Neural cell (in vitro differentiated cells): ENCODE measurements around the gene USP30.

Experiments
- EP300 ChIP-seq: fragments of 450-650 bp; conservative IDR thresholded peaks from 2 replicates; pipeline ENCODE4 v1.6.1; 2014; ENCODE audit warnings: antibody characterized with exemption, mild to moderate bottlenecking, moderate library complexity; ENCODE audit not compliant: poor library complexity, severe bottlenecking
- EZH2 ChIP-seq: fragments of 200-600, 300-800 bp; shearing (Covaris generic), sonication (generic); IDR thresholded peaks from 2 replicates; pipeline ENCODE4 v1.6.1; 2014; ENCODE audit warnings: antibody characterized with exemption, low read length, borderline replicate concordance, mild to moderate bottlenecking; ENCODE audit not compliant: insufficient read depth, poor library complexity, severe bottlenecking
- MXI1 ChIP-seq: fragments of 450-650 bp; conservative IDR thresholded peaks from 2 replicates; pipeline ENCODE4 v1.6.1; 2014; ENCODE audit warnings: antibody characterized with exemption, mild to moderate bottlenecking; ENCODE audit not compliant: poor library complexity, severe bottlenecking
- POLR2AphosphoS5 ChIP-seq: IDR thresholded peaks from 2 replicates; pipeline ENCODE4 v1.6.1; 2012
- RAD21 ChIP-seq: fragments of 450-650 bp; conservative IDR thresholded peaks from 2 replicates; pipeline ENCODE4 v1.6.1; 2014; ENCODE audit warnings: antibody characterized with exemption, mild to moderate bottlenecking, moderate library complexity
- SMC3 ChIP-seq: fragments of 450-650 bp; conservative IDR thresholded peaks from 2 replicates; pipeline ENCODE4 v1.6.1; 2014; ENCODE audit warnings: antibody characterized with exemption, mild to moderate bottlenecking, moderate library complexity; ENCODE audit not compliant: poor library complexity
- TAF1 ChIP-seq: IDR thresholded peaks from 2 replicates; pipeline ENCODE4 v1.6.1; 2012; ENCODE audit warnings: low read depth
- TF ChIP-seq, protein P1 (sequence below): fragments of 450-650 bp; IDR thresholded peaks from 2 replicates; pipeline ENCODE4 v1.5.1; 2014; ENCODE audit warnings: antibody characterized with exemption, mild to moderate bottlenecking, moderate library complexity; ENCODE audit not compliant: poor library complexity, severe bottlenecking
- TF ChIP-seq, protein P2 (sequence below): IDR thresholded peaks from 2 replicates; pipeline ENCODE4 v1.6.1; 2012; ENCODE audit warnings: borderline replicate concordance

DNA sequence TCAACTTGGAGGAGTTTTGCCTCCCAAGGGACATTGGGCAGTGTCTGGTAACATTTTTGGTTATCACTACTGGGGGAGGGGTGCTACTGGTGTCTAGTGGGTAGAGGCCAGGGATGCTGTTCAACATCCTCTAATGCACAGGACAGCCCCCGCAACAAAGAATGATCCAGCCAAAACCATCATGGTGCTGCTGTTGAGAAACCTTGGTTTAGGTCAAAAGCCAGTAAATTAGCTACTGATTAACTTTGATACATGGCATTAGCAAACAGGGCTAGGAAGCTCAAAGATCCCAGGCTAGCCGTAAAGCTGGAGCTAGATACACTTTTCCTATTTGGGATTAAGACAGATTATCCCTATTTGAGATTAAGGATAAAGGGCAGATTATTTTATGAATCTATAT is 32.0 kb downstream of the USP30 start:
- TF ChIP-seq, protein P1, sequence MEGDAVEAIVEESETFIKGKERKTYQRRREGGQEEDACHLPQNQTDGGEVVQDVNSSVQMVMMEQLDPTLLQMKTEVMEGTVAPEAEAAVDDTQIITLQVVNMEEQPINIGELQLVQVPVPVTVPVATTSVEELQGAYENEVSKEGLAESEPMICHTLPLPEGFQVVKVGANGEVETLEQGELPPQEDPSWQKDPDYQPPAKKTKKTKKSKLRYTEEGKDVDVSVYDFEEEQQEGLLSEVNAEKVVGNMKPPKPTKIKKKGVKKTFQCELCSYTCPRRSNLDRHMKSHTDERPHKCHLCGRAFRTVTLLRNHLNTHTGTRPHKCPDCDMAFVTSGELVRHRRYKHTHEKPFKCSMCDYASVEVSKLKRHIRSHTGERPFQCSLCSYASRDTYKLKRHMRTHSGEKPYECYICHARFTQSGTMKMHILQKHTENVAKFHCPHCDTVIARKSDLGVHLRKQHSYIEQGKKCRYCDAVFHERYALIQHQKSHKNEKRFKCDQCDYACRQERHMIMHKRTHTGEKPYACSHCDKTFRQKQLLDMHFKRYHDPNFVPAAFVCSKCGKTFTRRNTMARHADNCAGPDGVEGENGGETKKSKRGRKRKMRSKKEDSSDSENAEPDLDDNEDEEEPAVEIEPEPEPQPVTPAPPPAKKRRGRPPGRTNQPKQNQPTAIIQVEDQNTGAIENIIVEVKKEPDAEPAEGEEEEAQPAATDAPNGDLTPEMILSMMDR, result no peak
- TF ChIP-seq, protein P2, sequence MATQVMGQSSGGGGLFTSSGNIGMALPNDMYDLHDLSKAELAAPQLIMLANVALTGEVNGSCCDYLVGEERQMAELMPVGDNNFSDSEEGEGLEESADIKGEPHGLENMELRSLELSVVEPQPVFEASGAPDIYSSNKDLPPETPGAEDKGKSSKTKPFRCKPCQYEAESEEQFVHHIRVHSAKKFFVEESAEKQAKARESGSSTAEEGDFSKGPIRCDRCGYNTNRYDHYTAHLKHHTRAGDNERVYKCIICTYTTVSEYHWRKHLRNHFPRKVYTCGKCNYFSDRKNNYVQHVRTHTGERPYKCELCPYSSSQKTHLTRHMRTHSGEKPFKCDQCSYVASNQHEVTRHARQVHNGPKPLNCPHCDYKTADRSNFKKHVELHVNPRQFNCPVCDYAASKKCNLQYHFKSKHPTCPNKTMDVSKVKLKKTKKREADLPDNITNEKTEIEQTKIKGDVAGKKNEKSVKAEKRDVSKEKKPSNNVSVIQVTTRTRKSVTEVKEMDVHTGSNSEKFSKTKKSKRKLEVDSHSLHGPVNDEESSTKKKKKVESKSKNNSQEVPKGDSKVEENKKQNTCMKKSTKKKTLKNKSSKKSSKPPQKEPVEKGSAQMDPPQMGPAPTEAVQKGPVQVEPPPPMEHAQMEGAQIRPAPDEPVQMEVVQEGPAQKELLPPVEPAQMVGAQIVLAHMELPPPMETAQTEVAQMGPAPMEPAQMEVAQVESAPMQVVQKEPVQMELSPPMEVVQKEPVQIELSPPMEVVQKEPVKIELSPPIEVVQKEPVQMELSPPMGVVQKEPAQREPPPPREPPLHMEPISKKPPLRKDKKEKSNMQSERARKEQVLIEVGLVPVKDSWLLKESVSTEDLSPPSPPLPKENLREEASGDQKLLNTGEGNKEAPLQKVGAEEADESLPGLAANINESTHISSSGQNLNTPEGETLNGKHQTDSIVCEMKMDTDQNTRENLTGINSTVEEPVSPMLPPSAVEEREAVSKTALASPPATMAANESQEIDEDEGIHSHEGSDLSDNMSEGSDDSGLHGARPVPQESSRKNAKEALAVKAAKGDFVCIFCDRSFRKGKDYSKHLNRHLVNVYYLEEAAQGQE, result no peak
- TF ChIP-seq RAD21, result no peak
- TF ChIP-seq EP300, result no peak
- TF ChIP-seq TAF1, result no peak
- no peak for TF ChIP-seq MXI1
- TF ChIP-seq EZH2, result no peak
- no peak for TF ChIP-seq POLR2AphosphoS5
- TF ChIP-seq SMC3, result no peak
